ENCODE results near the gene GAPDHS. TPM values are rescaled to one million over a fixed set of nuclear protein-coding genes. Genes with fewer than 3 reads are reported as not detected.

Gene GAPDHS
- total and polyA plus RNA-seq, 2 of the 13 experiments (the other 11 are each of a cell fraction or from before 2014, with no cell fraction given) = not detected

DNA sequence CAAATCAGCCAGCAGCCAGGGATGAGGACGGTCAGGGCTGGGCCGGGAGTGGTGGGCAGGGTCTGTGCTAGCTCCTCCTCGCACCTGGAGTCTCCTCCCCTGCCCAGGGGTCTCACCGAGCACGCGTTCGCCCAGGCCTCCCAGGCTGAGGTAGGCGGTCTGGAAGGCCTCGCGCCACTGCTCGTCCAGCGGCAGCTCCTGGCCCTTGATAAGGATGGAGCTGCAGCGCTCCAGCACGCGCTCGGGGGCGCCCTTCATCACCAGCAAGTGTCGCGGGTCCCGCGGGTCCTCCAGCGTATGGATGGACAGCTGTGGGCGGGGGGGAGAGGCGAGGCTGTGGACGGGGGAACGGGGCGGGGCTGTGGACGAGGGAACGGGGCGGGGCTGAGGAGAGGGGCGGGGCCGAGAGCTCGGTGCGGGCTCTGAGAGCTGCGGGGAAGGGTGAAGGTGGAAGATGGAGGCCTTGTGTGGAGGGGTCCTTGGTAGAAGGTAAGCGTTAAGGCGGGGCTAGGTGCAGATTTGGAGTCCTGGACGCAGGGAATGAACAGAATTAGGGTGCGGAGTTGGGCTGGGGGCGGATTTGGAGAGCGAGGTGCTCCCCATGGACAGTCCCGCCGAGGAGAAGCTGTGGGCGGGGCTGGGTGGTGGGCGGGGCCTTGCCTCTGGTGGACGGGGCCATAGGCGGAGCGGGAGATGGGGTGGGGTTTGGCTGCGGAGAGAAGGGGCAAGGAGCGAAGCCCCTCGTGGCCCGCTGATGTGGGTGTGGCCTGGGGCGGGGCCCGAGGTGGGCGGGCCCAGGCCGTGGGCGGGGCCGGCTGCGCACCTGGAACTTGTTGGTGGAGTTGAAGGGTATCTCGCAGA lies 24.5 kb downstream of the GAPDHS start (continued):
- TF ChIP-seq ZSCAN25 (CRISPR knock-in tag; IDR thresholded peaks at IDR 0.05) = no peak
- TF ChIP-seq REPIN1 (CRISPR knock-in tag; IDR thresholded peaks at IDR 0.05; ENCODE audit: borderline replicate concordance, low read depth) = no peak
- TF ChIP-seq, protein P1, sequence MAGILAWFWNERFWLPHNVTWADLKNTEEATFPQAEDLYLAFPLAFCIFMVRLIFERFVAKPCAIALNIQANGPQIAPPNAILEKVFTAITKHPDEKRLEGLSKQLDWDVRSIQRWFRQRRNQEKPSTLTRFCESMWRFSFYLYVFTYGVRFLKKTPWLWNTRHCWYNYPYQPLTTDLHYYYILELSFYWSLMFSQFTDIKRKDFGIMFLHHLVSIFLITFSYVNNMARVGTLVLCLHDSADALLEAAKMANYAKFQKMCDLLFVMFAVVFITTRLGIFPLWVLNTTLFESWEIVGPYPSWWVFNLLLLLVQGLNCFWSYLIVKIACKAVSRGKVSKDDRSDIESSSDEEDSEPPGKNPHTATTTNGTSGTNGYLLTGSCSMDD (CRISPR knock-in tag; IDR thresholded peaks at IDR 0.05) = no peak
- TF ChIP-seq BHLHE40 (IDR thresholded peaks at IDR 0.05; ENCODE audit: low read length) = no peak
- no peak for TF ChIP-seq CREB1 (IDR thresholded peaks at IDR 0.05)
- no peak for TF ChIP-seq CREB1 (CRISPR knock-in tag; IDR thresholded peaks at IDR 0.05)
- peak; percentile 47; the same call in 1 of the 2 replicates for TF ChIP-seq ZFY (CRISPR knock-in tag; IDR thresholded peaks at IDR 0.05)
- no peak for TF ChIP-seq NFIB (CRISPR knock-in tag; IDR thresholded peaks at IDR 0.05; ENCODE audit: borderline replicate concordance)
- no peak for TF ChIP-seq ZNF253 (CRISPR knock-in tag; IDR thresholded peaks at IDR 0.05; ENCODE audit: borderline replicate concordance)
- no peak for TF ChIP-seq FOSL1 (CRISPR knock-in tag; IDR thresholded peaks at IDR 0.05; ENCODE audit: borderline replicate concordance)
- TF ChIP-seq, protein P2, sequence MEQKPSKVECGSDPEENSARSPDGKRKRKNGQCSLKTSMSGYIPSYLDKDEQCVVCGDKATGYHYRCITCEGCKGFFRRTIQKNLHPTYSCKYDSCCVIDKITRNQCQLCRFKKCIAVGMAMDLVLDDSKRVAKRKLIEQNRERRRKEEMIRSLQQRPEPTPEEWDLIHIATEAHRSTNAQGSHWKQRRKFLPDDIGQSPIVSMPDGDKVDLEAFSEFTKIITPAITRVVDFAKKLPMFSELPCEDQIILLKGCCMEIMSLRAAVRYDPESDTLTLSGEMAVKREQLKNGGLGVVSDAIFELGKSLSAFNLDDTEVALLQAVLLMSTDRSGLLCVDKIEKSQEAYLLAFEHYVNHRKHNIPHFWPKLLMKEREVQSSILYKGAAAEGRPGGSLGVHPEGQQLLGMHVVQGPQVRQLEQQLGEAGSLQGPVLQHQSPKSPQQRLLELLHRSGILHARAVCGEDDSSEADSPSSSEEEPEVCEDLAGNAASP (CRISPR knock-in tag; IDR thresholded peaks at IDR 0.05; ENCODE audit: borderline replicate concordance) = no peak
- TF ChIP-seq, protein P3, sequence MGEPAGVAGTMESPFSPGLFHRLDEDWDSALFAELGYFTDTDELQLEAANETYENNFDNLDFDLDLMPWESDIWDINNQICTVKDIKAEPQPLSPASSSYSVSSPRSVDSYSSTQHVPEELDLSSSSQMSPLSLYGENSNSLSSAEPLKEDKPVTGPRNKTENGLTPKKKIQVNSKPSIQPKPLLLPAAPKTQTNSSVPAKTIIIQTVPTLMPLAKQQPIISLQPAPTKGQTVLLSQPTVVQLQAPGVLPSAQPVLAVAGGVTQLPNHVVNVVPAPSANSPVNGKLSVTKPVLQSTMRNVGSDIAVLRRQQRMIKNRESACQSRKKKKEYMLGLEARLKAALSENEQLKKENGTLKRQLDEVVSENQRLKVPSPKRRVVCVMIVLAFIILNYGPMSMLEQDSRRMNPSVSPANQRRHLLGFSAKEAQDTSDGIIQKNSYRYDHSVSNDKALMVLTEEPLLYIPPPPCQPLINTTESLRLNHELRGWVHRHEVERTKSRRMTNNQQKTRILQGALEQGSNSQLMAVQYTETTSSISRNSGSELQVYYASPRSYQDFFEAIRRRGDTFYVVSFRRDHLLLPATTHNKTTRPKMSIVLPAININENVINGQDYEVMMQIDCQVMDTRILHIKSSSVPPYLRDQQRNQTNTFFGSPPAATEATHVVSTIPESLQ (CRISPR knock-in tag; conservative IDR thresholded peaks at IDR 0.05) = no peak
- TF ChIP-seq, protein P4, sequence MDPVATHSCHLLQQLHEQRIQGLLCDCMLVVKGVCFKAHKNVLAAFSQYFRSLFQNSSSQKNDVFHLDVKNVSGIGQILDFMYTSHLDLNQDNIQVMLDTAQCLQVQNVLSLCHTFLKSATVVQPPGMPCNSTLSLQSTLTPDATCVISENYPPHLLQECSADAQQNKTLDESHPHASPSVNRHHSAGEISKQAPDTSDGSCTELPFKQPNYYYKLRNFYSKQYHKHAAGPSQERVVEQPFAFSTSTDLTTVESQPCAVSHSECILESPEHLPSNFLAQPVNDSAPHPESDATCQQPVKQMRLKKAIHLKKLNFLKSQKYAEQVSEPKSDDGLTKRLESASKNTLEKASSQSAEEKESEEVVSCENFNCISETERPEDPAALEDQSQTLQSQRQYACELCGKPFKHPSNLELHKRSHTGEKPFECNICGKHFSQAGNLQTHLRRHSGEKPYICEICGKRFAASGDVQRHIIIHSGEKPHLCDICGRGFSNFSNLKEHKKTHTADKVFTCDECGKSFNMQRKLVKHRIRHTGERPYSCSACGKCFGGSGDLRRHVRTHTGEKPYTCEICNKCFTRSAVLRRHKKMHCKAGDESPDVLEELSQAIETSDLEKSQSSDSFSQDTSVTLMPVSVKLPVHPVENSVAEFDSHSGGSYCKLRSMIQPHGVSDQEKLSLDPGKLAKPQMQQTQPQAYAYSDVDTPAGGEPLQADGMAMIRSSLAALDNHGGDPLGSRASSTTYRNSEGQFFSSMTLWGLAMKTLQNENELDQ (CRISPR knock-in tag; IDR thresholded peaks at IDR 0.05; ENCODE audit: borderline replicate concordance) = no peak
- TF ChIP-seq, protein P5, sequence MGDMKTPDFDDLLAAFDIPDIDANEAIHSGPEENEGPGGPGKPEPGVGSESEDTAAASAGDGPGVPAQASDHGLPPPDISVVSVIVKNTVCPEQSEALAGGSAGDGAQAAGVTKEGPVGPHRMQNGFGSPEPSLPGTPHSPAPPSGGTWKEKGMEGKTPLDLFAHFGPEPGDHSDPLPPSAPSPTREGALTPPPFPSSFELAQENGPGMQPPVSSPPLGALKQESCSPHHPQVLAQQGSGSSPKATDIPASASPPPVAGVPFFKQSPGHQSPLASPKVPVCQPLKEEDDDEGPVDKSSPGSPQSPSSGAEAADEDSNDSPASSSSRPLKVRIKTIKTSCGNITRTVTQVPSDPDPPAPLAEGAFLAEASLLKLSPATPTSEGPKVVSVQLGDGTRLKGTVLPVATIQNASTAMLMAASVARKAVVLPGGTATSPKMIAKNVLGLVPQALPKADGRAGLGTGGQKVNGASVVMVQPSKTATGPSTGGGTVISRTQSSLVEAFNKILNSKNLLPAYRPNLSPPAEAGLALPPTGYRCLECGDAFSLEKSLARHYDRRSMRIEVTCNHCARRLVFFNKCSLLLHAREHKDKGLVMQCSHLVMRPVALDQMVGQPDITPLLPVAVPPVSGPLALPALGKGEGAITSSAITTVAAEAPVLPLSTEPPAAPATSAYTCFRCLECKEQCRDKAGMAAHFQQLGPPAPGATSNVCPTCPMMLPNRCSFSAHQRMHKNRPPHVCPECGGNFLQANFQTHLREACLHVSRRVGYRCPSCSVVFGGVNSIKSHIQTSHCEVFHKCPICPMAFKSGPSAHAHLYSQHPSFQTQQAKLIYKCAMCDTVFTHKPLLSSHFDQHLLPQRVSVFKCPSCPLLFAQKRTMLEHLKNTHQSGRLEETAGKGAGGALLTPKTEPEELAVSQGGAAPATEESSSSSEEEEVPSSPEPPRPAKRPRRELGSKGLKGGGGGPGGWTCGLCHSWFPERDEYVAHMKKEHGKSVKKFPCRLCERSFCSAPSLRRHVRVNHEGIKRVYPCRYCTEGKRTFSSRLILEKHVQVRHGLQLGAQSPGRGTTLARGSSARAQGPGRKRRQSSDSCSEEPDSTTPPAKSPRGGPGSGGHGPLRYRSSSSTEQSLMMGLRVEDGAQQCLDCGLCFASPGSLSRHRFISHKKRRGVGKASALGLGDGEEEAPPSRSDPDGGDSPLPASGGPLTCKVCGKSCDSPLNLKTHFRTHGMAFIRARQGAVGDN (CRISPR knock-in tag; IDR thresholded peaks at IDR 0.05) = peak; percentile 68
- TF ChIP-seq KAT2B (IDR thresholded peaks at IDR 0.05; ENCODE audit: borderline replicate concordance, low read depth, low read length) = no peak
- TF ChIP-seq MEIS2 (CRISPR knock-in tag; IDR thresholded peaks at IDR 0.05) = no peak
- TF ChIP-seq ESRRA (CRISPR knock-in tag; IDR thresholded peaks at IDR 0.05; ENCODE audit: low read depth) = 0 out of 2 replicates have a peak, but pooled peaks have one; percentile 42
- TF ChIP-seq CBX5 (CRISPR knock-in tag; IDR thresholded peaks at IDR 0.05; ENCODE audit: borderline replicate concordance) = no peak
